RWPE1 (cell line): ENCODE results near the gene DOCK7.
"Not testable (repeated sequence)": the region's sequence is repeated elsewhere in the genome, so short reads cannot be mapped to it uniquely, and the experiment has no call there.

Experiments used
- CTCF ChIA-PET: fragments of 350-600 bp; sonication (Branson Sonifier 250); formaldehyde crosslinking; extraction: SDS; loops from one replicate; lab custom pipeline; 2021; lab: Yijun Ruan, JAX
- POLR2A ChIA-PET: fragments of 400-600 bp; formaldehyde crosslinking; extraction: SDS; loops from one replicate; lab custom pipeline; 2020; ENCODE audit warnings: antibody characterized with exemption; ENCODE audit not compliant: low non-redundant PET; lab: Yijun Ruan, JAX
- DNase-seq: peaks from one replicate; pipeline ENCODE4 v3.0.0; 2012; ENCODE audit warnings: low spot score
- H3K27ac ChIP-seq: fragments of 450-650 bp; 2 replicates; pipeline ENCODE4 v1.5.1; 2017
- TF ChIP-seq, protein P1 (sequence below): fragments of 450-650 bp; conservative IDR thresholded peaks from 2 replicates; pipeline ENCODE4 v1.5.1; 2017; ENCODE audit warnings: low read depth, mild to moderate bottlenecking

Gene DOCK7

DNA sequence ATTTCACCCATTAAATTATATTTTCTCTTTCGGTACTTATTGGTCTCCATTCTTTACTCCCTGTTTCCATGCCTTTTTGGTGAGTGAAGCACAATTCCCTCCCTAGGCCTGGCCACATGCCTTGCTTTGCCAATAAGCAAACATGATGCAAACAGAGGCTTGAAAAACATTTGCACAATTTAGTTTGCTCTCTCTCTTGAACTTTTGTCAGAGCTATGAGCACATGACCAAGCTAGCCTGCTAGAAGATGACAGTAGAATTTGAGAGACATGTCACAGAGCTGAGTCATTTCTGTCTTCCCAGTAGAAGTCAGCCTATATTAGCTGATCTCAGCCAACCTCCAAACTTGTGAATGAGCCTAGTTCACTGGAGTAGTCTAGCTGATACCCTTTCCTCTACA, 66.3 kb downstream of the DOCK7 start:
- ChIA-PET POLR2A (no interaction called here), CTCF (interaction anchor here (0.6 kb wide), 2 partner anchors 30 to 38 kb away, joined by 3 read pairs; no protein-coding TSS in a partner anchor)
- TF ChIP-seq, protein P1, sequence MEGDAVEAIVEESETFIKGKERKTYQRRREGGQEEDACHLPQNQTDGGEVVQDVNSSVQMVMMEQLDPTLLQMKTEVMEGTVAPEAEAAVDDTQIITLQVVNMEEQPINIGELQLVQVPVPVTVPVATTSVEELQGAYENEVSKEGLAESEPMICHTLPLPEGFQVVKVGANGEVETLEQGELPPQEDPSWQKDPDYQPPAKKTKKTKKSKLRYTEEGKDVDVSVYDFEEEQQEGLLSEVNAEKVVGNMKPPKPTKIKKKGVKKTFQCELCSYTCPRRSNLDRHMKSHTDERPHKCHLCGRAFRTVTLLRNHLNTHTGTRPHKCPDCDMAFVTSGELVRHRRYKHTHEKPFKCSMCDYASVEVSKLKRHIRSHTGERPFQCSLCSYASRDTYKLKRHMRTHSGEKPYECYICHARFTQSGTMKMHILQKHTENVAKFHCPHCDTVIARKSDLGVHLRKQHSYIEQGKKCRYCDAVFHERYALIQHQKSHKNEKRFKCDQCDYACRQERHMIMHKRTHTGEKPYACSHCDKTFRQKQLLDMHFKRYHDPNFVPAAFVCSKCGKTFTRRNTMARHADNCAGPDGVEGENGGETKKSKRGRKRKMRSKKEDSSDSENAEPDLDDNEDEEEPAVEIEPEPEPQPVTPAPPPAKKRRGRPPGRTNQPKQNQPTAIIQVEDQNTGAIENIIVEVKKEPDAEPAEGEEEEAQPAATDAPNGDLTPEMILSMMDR, result no peak
- peak; percentile 30 for DNase-seq
- H3K27ac ChIP-seq, result no peak overlapping the region

DNA sequence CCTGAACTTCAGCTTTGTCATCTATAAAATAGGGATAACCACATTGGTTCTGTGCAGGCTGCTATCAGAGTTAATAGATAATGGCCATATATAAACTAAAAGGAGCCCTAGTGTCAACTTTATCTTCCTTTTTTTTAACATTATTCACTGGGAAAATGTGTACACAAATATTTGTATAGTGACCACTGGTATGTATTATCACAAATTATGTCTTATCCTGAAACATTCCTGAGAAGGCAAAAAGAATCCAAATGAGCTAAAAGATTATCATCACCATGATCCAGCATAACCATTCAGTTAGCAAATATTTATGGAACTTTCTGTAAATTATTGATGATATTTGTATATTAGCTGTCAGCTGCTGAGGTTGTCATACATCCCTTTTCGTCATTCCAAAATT, 74.3 kb downstream of the DOCK7 start:
- TF ChIP-seq, protein P1, result no peak
- no peak for DNase-seq
- POLR2A ChIA-PET, result no interaction called here
- CTCF ChIA-PET, result interaction anchor here (0.6 kb wide), 1 partner anchor 79 kb away, joined by 3 read pairs; no protein-coding TSS in a partner anchor
- H3K27ac ChIP-seq, result no peak overlapping the region

DNA sequence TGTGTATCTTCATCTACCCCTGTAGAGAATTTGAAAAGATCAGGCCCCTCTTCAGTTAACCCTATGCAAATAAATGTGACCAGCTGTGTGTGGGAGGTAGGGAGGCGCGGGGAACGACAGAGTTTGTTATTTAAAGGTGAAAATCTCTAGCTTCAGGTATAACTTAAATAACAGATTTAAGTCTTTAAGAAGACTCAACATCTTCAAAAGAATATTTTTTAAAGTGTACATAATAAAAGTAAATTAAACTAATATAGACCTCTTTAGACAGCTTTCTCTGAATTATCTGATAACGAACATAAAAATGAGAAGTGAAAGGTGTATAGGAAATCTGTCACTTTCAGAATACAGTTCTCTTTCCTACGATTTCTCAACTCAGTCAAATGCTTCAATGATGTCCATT, 74.9 kb downstream of the DOCK7 start:
- no peak overlapping the region for H3K27ac ChIP-seq
- ChIA-PET POLR2A (no interaction called here), CTCF (no interaction called here)
- TF ChIP-seq, protein P1, result no peak
- DNase-seq, result no peak

DNA sequence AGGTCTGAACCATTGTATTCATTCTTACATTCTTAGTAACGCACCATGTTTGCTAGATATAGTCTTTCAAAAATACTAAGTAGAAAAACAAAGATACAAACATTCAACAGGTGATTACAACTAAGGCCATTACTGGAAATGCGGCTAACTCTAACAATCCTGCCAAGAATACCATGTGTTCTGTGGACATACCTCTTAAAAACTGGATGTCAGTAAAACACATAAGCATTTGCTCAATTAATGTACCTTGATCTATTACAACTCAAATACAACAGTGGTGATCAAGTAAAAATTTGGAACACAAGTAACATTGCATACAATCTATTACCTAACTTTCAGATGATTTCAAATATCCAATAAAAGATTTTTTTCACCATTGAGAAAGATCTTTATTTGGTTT, 75.4 kb downstream of the DOCK7 start:
- ChIA-PET CTCF (no interaction called here), POLR2A (no interaction called here)
- no peak overlapping the region for H3K27ac ChIP-seq
- TF ChIP-seq, protein P1, result no peak
- DNase-seq, result no peak

DNA sequence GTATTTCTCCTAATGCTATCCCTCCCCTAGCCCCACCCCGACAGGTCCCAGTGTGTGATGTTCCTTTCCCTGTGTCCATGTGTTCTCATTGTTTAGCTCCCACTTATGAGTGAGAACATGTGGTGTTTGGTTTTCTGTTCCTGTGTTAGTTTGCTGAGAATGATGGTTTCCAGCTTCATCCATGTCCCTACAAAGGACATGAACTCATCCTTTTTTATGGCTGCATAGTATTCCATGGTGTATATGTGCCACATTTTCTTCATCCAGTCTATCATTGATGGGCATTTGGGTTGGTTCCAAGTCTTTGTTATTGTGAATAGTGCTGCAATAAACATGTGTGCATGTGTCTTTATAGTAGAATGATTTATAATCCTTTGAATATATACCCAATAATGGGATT, 77.6 kb downstream of the DOCK7 start:
- POLR2A ChIA-PET, DNase-seq, H3K27ac ChIP-seq: not testable (repeated sequence)
- CTCF ChIA-PET, result interaction anchor here (0.5 kb wide), 1 partner anchor 470 kb away, joined by 3 read pairs; no protein-coding TSS in a partner anchor

DNA sequence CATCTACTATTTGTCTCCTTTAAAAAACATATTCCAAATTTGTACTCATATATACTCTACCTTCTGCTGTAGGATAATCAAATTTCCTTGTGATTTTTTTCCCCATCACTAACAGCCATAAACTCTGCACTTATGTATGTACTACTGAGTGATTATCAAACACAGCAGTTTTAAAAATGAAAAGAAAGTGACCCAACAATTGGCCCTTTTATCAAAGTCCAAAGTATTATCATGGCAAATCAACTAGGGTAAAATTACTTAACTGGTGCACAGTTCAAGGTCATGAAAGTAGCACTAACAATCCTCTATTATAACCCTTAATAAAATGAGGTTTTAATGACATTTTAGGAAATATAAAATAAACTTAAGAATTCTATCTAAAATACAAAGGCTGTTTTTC, 79.3 kb downstream of the DOCK7 start:
- CTCF ChIA-PET, result no interaction called here
- TF ChIP-seq, protein P1, result no peak
- no peak for DNase-seq

DNA sequence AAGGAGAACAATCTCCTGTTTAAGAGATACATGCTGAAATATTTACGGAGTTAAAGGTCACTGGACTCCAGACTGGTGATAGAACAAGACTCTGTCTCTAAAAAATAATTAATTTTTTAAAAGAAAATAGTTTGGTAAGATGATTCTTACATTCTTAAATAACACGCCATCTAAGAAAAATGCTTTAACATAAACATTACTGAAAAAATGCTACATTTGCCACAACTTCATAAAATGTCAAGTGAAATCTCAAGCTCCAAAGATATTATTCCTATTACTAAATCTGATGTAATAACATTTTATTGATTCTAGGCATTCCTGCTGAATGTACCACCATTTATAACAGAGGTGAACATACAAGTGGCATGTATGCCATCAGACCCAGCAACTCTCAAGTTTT, 86.7 kb downstream of the DOCK7 start:
- TF ChIP-seq, protein P1, result no peak
- ChIA-PET POLR2A (no interaction called here), CTCF (no interaction called here)
- no peak for DNase-seq
- H3K27ac ChIP-seq, result no peak overlapping the region

More for the DNA sequence above, 79.3 kb downstream of the DOCK7 start:
- H3K27ac ChIP-seq, result no peak overlapping the region
- POLR2A ChIA-PET, result no interaction called here
